AG04449 (cell line): Measurements from ENCODE around the gene B4GALT6.

Experiments
- CTCF ChIA-PET: fragments of 350-600 bp; formaldehyde crosslinking; extraction: SDS; loops from one replicate; lab custom pipeline; 2021; ENCODE audit warnings: antibody characterized with exemption; lab: Yijun Ruan, JAX
- POLR2A ChIA-PET: fragments of 400-600, 350-600 bp; formaldehyde crosslinking; extraction: SDS; loops from one replicate; lab custom pipeline; 2020; ENCODE audit warnings: antibody characterized with exemption, inconsistent platforms; lab: Yijun Ruan, JAX
- DNase-seq: peaks from one replicate; pipeline ENCODE4 v3.0.0-alpha.2; 2010; ENCODE audit warnings: low read depth, low spot score
- H3K4me3 ChIP-seq: 2 replicates; pipeline ENCODE4 v1.5.1; 2011; ENCODE audit warnings: low read depth, mild to moderate bottlenecking, control low read depth, low read length
- CTCF ChIP-seq: IDR thresholded peaks from one replicate; pipeline ENCODE4 v1.5.1; 2011; ENCODE audit warnings: mild to moderate bottlenecking, moderate library complexity, low read length, control low read depth, inconsistent platforms; ENCODE audit not compliant: insufficient read depth; ENCODE audit errors: missing control alignments

B4GALT6 gene

GRCh38 chr18:31710826-31711225 is 26.4 kb upstream of the B4GALT6 start:
- DNase-seq: no peak
- CTCF ChIA-PET: no interaction called here
- TF ChIP-seq CTCF: no peak
- POLR2A ChIA-PET: no interaction called here
- no peak overlapping the region for H3K4me3 ChIP-seq

- no peak for TF ChIP-seq CTCF
- DNase-seq: no peak
- POLR2A ChIA-PET: no interaction called here
- no peak overlapping the region for H3K4me3 ChIP-seq
- CTCF ChIA-PET: interaction anchor here (2.2 kb wide), 1 partner anchor 15 kb away, joined by 8 read pairs; no protein-coding TSS in a partner anchor
Observed at GRCh38 chr18:31707815-31708214, 23.4 kb upstream of the B4GALT6 start.

- TF ChIP-seq CTCF: no peak
- ChIA-PET POLR2A (no interaction called here), CTCF (no interaction called here)
- H3K4me3 ChIP-seq: no peak overlapping the region
- DNase-seq: no peak
Observed at GRCh38 chr18:31702449-31702848, 18.1 kb upstream of the B4GALT6 start.

GRCh38 chr18:31701744-31702143 is 17.4 kb upstream of the B4GALT6 start:
- no peak for TF ChIP-seq CTCF
- no peak overlapping the region for H3K4me3 ChIP-seq
- ChIA-PET CTCF (no interaction called here), POLR2A (no interaction called here)
- no peak for DNase-seq

- POLR2A ChIA-PET: no interaction called here
- CTCF ChIA-PET: no interaction called here
- no peak overlapping the region for H3K4me3 ChIP-seq
- no peak for TF ChIP-seq CTCF
- DNase-seq: no peak
Observed at GRCh38 chr18:31700990-31701389, 16.6 kb upstream of the B4GALT6 start.

GRCh38 chr18:31697351-31698298 is 13.2 kb upstream of the B4GALT6 start:
- no peak for DNase-seq
- TF ChIP-seq CTCF: no peak
- no peak overlapping the region for H3K4me3 ChIP-seq
- ChIA-PET CTCF (interaction anchor here (1.2 kb wide), 1 partner anchor 25 kb away, joined by 4 read pairs; no protein-coding TSS in a partner anchor), POLR2A (no interaction called here)
